A549 treated with AZD2906 at 1 μM for 4 hours (cell line): ENCODE measurements around the gene MRPL34. TPM values are rescaled to one million over a fixed set of nuclear protein-coding genes. Genes with fewer than 3 reads are reported as not detected.

ENCODE experiments used
- total RNA-seq: library from RNA; stranded (reverse); fragments of 200-300 nt; extraction: Qiagen RNA extraction; gene quantifications from 5 replicates; pipeline ENCODE4 v1.2.3, GENCODE V29; 2022

Gene MRPL34
- total RNA-seq = 55.8 to 85.4 TPM (median 81.6 TPM) in 5 replicates

DNA sequence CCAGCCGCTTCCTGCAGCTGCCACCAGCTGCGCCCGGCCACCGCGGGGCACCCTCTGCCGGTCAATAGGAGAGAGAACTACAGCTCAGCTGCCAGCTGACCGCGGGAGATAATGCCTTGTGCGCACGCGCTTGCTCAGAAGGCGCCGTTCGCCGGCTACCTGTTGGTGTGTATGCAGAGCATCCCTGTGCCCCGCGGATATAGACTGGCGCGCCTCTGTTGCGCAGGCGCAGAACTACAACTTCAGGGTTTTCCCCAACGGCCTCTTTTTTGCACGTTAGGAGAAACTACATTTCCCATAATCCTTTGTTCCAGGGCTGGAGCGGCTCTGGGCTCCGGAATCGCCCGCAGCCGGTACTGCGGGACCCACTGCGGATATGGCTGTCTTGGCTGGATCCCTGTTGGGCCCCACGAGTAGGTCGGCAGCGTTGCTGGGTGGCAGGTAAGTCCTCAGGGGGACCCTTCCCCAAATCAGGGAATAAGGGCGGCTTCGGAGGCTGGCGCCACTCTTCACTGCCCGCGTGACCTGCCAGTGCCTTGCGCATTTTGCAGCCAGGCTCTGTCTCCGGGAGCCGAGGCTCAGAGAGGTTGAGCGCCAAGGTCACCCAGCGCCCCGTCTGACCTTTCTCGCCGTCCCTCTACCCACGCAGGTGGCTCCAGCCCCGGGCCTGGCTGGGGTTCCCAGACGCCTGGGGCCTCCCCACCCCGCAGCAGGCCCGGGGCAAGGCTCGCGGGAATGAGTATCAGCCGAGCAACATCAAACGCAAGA is at the start of gene MRPL34:
MRPL34 (plus strand) TSS at position 356 of the 768 bp plus-strand sequence; CDS start at position 377, 21 bp downstream.

DNA sequence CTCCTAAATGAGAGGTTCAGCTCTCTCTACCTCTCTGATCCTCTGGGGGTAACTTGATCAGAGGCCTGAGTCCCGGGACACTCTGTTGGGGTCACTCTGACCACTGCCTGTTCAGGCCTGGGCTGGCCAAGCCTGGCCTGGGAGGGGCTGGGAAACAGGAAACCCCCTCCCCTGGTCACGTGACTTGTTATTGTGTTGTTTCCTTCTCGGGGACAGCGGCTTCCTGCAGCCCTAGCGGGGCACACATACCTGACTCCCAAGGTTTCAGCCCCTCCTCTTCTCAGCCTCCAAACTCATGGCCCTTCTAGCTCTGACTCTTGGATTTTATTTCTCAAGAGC is 41.1 kb upstream of the MRPL34 start, which contains the start of gene USHBP1:
USHBP1 (minus strand) TSS at position 105 of the 339 bp plus-strand sequence. CDS start 446 bp downstream, outside the sequence.

DNA sequence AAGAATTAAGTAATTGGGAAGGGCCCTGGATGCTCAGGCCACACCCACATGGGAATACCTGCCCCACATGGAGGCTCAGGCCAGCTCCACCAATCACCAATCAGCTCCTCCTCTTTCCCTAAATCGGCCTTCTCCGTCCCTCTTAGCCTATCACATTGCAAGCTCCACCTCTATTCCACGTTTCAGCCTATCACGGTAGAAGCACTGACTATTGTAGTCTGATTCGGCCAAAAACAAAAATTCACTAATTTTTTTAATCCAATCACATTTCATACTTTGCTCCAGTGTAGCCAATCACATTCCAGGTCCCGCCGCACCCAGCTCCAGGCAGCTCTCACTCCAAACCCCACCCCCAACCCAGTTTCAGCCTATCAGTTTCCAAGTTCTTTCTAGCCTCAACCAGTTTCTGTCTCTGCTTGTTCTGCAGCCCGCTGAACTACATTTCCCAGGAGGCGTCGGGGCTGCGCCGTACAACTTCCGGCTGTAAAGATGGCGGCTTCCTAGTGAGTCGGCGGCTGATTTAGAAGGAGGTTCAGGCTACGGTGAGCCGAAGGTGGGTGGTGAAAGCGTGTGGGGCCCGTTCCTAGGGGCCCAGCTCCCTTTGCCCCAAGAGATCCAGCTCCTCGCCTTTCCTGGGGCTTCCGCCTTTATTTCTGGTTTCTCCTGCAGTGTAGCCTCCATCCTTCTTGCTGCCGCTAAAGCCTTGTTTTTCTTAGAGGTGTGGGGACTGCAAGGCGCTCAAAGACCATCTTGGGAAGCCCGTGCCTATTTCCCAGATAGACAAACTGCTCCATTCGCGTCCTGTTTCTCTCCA is 38.5 kb upstream of the MRPL34 start, which contains the start of gene BABAM1:
BABAM1 (plus strand) TSS at position 469 of the 814 bp plus-strand sequence. CDS start 1,364 bp downstream, outside the sequence.

DNA sequence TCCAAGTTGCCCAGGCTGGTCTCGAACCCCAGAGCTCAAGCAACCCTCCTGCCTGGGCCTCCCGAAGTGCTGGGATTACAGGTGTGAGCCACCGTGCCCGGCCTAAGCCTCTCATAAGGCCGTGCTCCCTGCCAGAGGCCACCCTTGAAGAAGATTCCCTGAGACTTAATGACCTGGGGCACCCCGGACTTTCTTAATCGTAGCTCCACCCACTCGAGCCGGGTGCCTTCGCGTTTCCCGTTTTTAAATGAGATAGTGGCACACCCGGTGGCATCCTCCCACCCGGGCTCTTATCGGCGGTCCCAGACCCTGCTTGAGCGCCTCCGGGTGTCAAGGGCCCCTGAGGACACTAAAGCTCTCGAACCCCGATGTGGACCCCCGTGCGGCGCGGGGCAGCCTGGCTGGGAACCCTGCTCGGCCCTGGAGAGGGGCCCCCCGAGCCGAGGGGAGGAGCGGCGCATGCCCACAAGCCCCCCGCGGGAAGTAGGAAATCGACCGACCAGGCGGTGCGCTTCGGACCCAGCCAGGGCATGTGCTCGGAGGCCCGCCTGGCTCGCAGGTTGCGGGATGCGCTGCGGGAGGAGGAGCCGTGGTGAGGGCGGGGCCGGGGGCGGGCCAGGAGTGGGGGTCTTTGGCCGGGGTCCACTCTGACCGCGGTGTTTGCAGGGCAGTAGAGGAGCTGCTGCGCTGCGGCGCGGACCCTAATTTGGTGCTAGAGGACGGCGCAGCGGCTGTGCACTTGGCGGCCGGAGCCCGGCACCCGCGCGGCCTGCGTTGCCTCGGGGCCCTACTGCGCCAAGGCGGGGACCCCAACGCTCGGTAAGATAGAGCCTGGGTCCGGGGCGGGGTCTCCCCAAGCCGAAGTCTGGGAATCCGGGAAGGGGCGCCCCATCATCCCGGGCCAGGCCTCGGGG is 24.0 kb upstream of the MRPL34 start, which contains the start of gene ANKLE1:
ANKLE1 (plus strand) TSS at position 511 of the 914 bp plus-strand sequence; CDS start at position 531, 20 bp downstream.

DNA sequence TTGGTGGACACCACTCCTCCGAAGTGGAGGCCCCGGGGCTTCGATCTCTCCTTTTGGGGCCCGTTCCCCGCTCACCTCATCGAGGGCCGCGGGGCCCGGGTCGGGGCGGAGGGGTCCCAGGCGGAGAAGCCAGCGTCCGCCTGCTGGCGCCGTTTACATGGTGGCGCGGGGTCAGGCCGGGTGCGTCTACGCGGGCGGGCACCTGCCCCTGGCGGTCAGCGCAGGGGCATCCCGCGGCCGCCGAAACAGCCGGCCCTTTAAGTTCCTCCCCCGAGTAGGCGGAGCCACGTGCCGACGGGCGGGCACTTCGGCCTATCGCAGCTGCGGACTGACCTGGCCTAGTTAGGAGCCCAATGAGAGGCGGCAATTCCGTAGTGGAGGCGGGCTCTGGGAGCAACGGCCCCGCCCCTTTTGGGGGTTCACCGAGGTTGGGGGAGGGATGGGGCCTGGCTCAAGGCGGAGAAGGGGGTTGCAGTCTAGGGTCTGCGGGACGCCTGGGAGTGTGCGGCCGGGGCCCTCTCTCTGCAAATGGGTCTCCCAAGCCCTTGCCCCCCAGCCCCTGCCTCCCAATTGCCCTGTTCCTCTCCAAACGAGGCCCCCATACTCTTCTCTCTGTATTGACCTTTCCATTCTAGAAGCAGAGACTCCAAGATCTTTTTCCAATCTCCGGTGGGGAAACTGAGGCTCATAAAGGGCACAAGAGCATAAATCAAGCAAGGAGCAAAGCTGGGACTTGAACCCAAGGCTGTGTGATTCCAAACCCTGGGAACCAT is 2.3 kb upstream of the MRPL34 start, which contains the start of gene ABHD8:
ABHD8 (minus strand) TSS at position 259 of the 773 bp plus-strand sequence. CDS start 1,809 bp downstream, outside the sequence.

DNA sequence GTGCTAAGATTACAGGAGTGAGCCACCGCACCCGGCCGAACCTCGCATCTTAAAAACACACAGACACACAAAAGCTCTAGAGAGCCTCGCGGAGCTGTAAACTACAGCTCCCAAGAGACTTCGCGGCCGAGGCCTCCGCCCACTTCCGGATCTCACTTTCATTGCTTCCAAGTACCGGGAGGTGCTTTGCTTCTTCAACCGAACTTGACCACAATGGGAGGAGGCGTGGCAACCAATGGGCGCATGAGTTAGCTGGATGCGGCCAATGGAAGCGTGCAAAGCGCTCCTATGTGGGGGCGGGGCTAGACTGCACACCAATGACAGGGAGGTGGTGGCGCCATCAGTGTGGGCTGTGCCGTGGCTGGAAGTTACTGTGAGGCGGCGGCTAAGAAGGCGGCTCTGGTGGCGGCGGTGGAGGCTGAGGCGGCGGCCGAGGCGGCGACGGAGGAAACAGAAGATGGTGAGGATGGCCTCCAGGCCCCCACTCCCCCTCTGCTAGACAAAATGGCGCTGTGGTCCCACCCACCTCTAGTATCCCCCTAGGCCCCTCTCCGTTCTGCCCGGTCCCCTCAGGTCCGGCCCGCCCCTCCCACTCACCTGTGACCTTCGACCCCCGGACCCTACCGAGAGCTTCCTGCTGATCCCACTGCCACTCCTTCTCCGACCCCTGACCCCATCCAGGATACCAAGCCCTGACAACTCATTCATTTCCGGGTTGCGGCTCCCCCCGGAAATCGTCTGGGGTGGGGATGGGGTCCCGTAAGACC is 3.7 kb downstream of the MRPL34 start, which contains the start of gene DDA1:
DDA1 (plus strand) TSS at position 366 of the 767 bp plus-strand sequence; CDS start at position 458, 92 bp downstream.

DNA sequence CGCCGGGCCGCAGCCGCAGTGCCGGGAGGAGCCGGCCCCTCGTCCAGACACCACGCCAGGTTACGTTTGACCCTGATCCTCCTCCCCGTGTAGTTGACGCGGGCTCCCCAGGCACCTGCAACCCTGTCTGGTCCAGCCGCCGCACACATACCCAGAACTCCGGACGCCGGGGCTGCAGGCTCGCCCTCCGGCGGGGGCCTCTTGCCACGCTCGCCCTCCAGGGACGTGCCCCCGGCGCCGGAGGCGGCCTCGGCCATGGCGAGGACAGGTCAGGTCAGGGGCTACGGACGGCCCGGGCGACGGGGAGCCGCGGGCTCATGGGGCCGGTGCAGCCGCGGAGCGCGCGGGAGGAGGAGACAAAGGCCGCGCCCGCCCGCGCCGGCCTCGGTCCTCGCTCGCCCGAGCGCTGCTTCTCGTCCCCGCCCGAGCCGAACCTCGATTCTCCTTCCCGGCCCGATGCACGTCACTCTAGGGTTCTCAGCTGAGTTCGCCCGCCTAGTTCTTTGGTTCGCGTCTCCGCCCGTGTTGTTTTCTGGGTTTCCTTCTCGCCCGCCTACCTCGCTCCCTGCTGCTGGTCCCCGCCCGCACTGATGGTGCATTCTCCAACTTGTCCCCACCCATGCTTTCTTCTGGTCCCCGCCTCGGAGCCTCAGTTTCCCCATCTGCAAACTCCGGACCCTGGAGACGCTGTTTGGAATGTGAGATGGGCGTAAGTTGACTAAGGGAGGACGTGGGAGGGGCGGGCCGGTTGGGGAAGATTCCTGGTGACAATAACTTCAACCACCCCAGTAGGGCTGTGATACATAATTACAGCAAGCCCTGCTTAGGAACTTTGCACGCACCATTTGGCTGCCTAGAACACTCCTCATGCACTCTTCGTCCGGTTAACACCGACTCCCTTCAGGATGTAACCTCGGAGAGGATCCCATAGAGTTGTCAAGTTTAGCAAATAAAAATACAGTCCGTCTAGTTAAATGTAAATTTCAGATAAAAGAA is 29.0 kb downstream of the MRPL34 start, which contains the start of gene ANO8:
ANO8 (minus strand) TSS at position 442 of the 996 bp plus-strand sequence; CDS start at position 257, 185 bp downstream.

DNA sequence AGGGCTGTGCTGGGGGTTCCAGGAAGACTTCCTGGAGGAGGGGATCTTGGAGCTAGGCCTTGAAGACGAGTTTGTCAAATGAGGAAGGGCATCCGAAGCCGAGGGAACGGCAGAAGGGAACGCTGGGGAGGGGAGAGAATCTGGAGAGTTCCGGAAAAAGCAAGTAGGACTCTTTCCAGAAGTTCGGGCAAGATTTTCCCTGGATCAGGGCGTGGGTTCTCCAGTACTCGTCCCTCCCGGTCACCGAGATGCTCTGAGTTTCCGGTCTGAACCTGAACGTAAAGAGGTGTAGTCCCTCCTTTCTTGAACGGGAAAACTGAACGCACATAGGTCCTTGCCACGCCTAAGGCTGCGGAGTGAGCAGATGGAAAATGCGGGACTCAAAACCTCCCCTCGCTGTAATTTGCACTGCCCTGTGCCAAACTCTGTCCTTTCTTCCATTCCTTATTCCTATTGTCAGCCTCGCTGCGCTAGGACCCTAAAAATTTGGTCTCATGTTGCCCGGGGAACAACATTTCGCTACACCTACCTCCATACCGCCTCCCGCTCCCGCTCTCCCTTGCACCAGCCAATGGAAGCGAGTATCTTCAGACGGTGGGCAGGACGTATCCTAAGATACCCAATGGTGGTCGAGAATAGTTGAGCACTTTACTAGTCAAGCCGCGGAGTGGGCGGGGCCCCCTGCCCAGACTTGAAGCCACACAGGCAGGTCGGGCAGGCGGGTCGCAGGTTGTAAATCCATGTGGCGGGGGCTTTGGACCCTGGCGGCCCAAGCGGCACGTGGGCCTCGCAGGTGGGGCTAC is 31.4 kb downstream of the MRPL34 start, which contains the start of gene GTPBP3:
GTPBP3 (plus strand) TSS at position 682 of the 803 bp plus-strand sequence; CDS start at position 741, 59 bp downstream.

Other genes with a start within 250 kb of the MRPL34 start
- gene HAUS8, start 230.4 kb upstream of the MRPL34 start, total RNA-seq = 11.3 to 13.9 TPM (median 13.7 TPM) in 5 replicates
- 28.2 to 33.0 TPM (median 32.0 TPM) in 5 replicates for gene MYO9B, start 230.1 kb upstream of the MRPL34 start, total RNA-seq
- gene USE1, start 90.5 kb upstream of the MRPL34 start, total RNA-seq = 15.1 to 18.3 TPM (median 16.2 TPM) in 5 replicates
- 12.4 to 13.5 TPM (median 12.8 TPM) in 5 replicates for gene OCEL1, start 79.6 kb upstream of the MRPL34 start, total RNA-seq
- 26.5 to 68.6 TPM (median 64.2 TPM) in 5 replicates for gene NR2F6, start 60.0 kb upstream of the MRPL34 start, total RNA-seq
- gene USHBP1, start 41.1 kb upstream of the MRPL34 start, total RNA-seq = not detected in 5 replicates
- 56.9 to 65.2 TPM (median 60.7 TPM) in 5 replicates for gene BABAM1, start 38.4 kb upstream of the MRPL34 start, total RNA-seq
- gene ANKLE1, start 24.0 kb upstream of the MRPL34 start, total RNA-seq = 0.11 to 0.48 TPM (median 0.47 TPM) in 5 replicates
- 2.2 to 3.3 TPM (median 3.1 TPM) in 5 replicates for gene ABHD8, start 2.4 kb upstream of the MRPL34 start, total RNA-seq
- gene DDA1, start 3.7 kb downstream of the MRPL34 start, total RNA-seq = 51.2 to 57.9 TPM (median 54.8 TPM) in 5 replicates
- 2.0 to 3.8 TPM (median 3.3 TPM) in 5 replicates for gene ANO8, start 29.0 kb downstream of the MRPL34 start, total RNA-seq
- gene GTPBP3, start 31.7 kb downstream of the MRPL34 start, total RNA-seq = 13.2 to 20.3 TPM (median 19.3 TPM) in 5 replicates
- gene PLVAP, start 71.5 kb downstream of the MRPL34 start, total RNA-seq = not detected in 5 replicates
- not detected in 5 replicates for gene CCDC194, start 88.3 kb downstream of the MRPL34 start, total RNA-seq
- 0.12 to 0.22 TPM (median 0.16 TPM) in 5 replicates for gene BST2, start 99.8 kb downstream of the MRPL34 start, total RNA-seq
- 30.6 to 42.8 TPM (median 40.1 TPM) in 5 replicates for gene MVB12A, start 114.2 kb downstream of the MRPL34 start, total RNA-seq
- gene TMEM221, start 142.8 kb downstream of the MRPL34 start, total RNA-seq = 0.31 to 0.71 TPM (median 0.64 TPM) in 5 replicates
- gene NXNL1, start 155.1 kb downstream of the MRPL34 start, total RNA-seq = not detected in 5 replicates
- gene SLC27A1, start 164.7 kb downstream of the MRPL34 start, total RNA-seq = 2.2 to 3.0 TPM (median 2.4 TPM) in 5 replicates
- 48.4 to 84.4 TPM (median 77.5 TPM) in 5 replicates for gene PGLS, start 205.8 kb downstream of the MRPL34 start, total RNA-seq
- 58.2 to 69.3 TPM (median 67.4 TPM) in 5 replicates for gene COLGALT1, start 249.8 kb downstream of the MRPL34 start, total RNA-seq